TTC549 (cell line): ENCODE measurements around the gene COL21A1.

Experiments
- FAIRE-seq: peaks from 2 replicates; lab custom pipeline; 2012; peaks lifted over from hg19 to GRCh38; lab: Jason Lieb, UNC

COL21A1 gene

GRCh38 chr6:56187686-56188085 is 59.7 kb downstream of the COL21A1 start:
- FAIRE-seq: no peak

- FAIRE-seq: no peak
Measured at GRCh38 chr6:56176741-56177140, 70.6 kb downstream of the COL21A1 start.

GRCh38 chr6:56173228-56173627 is 74.2 kb downstream of the COL21A1 start:
- no peak for FAIRE-seq

GRCh38 chr6:56172144-56172543 is 75.2 kb downstream of the COL21A1 start:
- no peak for FAIRE-seq

DNA sequence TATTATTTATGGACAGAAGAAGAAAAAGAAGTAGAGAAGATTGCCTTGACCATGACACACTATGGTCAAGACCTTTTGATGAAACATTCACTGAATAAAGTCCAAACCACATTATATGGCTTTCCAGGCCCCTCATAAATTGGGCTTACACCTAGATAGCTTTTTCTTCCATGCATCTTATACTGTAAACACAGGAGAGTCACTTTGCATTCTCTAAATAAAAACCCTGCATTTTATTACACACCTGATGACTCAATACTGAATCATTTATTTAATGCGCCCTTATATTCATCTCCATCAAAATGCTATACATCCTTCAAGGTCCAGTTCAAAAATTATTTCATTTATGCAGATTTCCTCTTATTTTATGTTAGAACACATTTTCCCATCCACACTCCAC is 78.0 kb downstream of the COL21A1 start:
- no peak for FAIRE-seq

DNA sequence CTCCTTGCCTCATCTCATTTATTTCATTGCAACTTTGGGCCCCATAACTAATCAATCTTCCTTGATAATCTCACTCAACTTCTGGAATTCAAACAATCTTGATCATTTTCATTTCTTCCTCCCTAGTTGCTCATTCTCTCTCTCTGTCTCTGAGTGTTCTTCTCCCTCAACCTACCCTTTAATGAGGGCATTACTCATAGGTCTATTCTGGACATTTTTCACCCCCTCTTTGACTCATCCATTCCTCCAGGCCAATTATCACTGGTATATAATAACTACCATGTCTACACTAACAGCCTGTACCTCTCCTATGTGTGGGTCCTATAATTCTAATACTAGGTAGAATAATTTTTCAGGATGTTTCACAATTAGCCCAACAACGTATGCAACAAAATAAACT is 78.8 kb downstream of the COL21A1 start:
- no peak for FAIRE-seq

- no peak for FAIRE-seq
Measured at GRCh38 chr6:56162081-56162480, 85.3 kb downstream of the COL21A1 start.

DNA sequence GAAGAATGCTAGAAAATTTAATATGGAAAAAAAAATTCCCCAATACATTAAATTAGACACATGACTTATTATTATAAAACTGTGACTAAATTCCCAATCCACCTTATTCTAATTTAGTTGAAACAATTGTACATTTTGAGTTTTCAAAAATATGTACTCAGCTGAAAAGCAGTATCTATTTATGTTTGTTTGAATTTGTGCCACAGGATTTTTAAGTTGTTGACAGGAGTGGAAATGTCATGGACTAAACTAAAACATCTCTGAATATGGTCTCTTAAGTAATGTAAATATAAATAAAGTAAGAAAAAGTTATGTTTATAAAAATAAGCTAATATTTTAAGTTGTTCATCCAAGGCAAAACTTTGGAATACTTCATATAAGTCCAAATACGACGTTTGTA is 86.9 kb downstream of the COL21A1 start:
- no peak for FAIRE-seq

- FAIRE-seq: no peak
Measured at GRCh38 chr6:56158571-56158970, 88.8 kb downstream of the COL21A1 start.

DNA sequence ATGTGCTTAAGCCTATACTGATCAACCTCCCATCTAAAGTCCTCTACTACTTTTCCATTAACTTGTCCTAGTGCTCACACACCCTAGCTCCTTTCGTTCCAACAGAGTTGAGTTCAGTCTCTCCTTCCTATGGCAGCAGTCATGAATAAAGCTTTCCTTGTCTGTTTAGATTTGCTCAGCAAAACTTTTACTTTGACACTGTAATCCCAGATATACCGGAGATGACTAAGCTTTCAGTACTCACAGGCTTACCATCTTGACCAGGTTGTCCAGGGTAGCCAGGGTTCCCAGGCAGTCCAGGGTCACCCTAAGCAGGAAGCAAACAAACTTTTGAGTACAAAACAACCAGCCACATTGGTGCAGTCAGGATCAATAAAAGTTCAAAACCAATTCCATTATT is 90.7 kb downstream of the COL21A1 start:
- FAIRE-seq: no peak

GRCh38 chr6:56155634-56156141 is 91.7 kb downstream of the COL21A1 start:
- FAIRE-seq: no peak

GRCh38 chr6:56154076-56154475 is 93.3 kb downstream of the COL21A1 start:
- no peak for FAIRE-seq

DNA sequence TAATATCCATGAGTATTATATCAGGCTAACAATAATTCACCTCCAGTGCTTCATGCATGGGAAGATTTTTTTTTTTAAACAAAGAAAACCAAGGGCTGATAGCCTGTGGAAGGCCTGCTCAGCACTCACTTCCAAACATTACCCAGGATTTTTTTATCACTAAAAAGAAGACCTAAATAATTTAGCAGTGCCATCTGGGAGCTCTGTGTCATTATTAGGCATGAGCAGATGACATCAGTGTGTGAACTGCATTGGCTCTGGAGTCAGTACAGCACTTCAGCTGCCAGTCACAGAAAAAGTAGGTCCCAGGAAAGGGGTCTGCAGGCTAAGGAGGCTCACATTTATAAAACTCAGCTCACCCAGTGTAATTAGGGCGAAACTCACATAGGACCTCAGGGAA is 94.8 kb downstream of the COL21A1 start:
- FAIRE-seq: no peak

DNA sequence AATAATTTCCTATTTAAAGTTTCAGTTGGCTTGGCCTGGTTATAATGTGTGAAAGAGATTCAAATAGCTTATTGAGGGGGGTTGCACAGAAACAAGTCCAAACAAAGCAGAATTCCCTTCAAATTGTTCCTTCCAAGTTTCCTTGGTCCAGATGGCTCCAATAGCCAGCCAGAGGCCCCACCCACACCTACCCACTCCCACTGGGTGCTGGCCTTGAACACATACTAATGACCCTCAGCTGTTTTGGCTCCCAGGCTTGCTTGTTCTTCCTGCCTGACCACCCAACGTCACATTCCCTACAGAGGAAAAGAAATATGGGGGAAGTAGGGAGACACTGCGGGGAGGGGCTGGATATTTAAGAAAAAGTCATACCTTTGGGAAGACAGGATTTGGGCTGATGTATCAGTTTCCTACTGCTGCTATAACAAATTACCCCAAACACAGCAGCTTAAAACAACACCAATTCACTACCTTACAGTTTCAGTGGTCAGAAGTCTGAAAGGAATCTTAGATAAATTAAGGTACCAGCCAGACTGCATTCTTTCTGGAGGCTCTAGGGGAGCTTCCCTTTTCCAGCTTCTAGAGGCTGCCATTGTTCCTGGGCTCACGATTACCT is 95.7 kb downstream of the COL21A1 start:
- FAIRE-seq: no peak

- FAIRE-seq: no peak
Measured at GRCh38 chr6:56148488-56149186, 98.7 kb downstream of the COL21A1 start.

DNA sequence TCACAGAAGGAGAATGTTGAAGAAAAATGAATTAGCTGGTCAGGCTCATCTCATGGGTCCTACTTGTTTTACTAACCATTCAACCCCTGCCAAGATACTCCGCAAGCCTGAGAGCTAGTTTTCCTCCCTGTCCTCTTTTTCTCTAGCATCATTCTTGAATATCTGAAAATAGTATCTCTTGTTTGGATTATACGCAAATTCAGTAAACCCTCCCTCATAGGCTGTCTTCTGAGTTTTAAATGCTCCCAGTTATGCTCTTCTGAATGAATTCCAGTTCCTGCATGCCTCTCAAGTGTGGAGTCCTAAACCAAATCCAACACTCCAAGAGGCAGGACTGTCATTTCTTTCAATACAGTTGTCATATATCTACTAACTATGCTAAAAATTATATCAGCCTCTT is 99.6 kb downstream of the COL21A1 start:
- no peak for FAIRE-seq

DNA sequence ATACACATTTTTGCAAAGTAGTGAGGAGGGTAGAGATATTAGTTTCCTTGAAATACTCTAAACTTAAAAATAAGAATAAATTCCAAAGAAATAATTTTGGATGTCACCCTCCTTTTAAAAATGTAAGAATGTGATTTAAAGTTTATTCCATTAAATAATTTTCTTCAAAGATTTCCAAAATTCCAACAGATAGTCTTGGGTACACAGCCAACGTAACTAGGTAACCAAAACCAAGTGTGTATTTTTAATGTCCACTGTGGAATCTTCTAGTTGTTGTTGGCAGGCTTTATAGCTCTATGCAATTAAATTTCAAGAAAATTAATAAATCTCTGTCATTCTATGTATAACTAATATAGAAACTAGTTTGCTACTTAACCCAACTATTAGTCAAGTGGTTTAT is 101.3 kb downstream of the COL21A1 start:
- no peak for FAIRE-seq

DNA sequence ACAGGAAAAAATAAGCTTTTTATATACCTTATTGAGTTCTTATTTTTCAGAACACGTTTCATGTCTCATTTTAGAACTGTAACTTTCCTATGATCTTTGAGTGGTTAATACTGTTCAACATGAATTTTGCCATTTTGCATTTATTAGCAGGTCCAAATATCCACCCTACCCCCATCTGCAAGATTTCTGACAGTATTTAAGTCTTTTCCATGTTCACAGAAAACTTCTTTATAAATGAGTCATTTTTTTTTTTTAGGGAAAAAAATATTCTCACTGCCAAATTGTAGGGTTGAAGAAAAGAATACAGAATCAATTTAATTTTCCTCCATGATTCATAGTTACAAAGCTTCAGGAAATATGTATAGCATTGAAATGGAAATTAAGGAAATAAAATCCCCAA is 101.8 kb downstream of the COL21A1 start:
- no peak for FAIRE-seq

- FAIRE-seq: no peak
Measured at GRCh38 chr6:56144538-56145324, 102.6 kb downstream of the COL21A1 start.

- no peak for FAIRE-seq
Measured at GRCh38 chr6:56143796-56144195, 103.6 kb downstream of the COL21A1 start.

DNA sequence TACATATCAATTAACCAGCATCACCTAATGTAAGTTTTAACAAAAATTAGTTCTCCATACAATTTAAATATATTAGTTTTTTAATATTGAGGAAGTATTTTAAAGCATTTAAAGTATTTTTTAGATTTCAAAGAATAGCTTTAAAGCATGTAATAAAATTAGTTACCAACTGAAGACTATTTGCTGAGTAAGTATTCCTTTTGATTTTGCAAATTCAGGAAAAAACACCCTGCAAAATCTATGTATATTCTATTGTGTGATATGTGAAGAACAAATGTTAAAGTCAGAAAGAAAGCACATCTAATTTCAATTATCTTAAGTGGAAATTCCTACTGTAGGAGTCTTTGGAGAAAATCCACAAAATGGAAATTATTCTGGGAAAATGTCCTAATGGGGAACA is 107.3 kb downstream of the COL21A1 start:
- FAIRE-seq: no peak

DNA sequence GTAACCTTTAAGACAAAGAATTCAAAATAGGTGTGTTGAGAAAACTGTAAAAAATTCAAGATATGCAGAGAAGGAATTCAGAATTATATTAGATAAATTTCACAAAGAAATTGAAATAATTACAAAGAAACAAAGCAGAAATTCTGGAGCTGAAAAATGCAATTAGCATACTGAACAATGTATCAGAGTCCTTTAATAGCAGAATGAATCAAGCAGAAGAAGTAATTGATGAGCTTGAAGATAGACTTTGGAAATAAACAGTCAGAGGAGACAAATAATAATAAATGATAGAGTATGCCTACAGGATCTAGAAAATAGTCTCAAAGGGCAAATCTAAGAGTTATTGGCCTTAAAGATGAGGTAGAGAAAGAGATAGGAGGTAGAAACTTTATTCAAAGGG is 131.7 kb downstream of the COL21A1 start:
- no peak for FAIRE-seq

- FAIRE-seq: no peak
Measured at GRCh38 chr6:56109149-56109548, 138.2 kb downstream of the COL21A1 start.
